Type B pancreatic cell (in vitro differentiated cells): ENCODE data around the gene RAET1L. TPM values are rescaled to one million over a fixed set of nuclear protein-coding genes. Genes with fewer than 3 reads are reported as not detected.
"Not testable (repeated sequence)": the region's sequence is repeated elsewhere in the genome, so short reads cannot be mapped to it uniquely, and the experiment has no call there.

Experiments
- DNase-seq: peaks from one replicate; pipeline ENCODE4 v3.0.0; 2021; ENCODE audit warnings: mixed read lengths; ENCODE audit not compliant: unreplicated experiment; ENCODE audit errors: extremely low spot score
- H3K27ac Mint-ChIP-seq: 2 replicates; pipeline ENCODE4 v1.8.0; 2021; ENCODE audit warnings: mild to moderate bottlenecking, mixed read lengths
- H3K27me3 Mint-ChIP-seq: 2 replicates; pipeline ENCODE4 v1.8.0; 2021; ENCODE audit warnings: mixed read lengths
- H3K36me3 Mint-ChIP-seq: 2 replicates; pipeline ENCODE4 v1.8.0; 2021; ENCODE audit warnings: mixed read lengths
- H3K4me1 Mint-ChIP-seq: one replicate; pipeline ENCODE4 v1.8.0; 2021; ENCODE audit warnings: mixed read lengths; ENCODE audit not compliant: unreplicated experiment
- H3K4me3 Mint-ChIP-seq: 2 replicates; pipeline ENCODE4 v1.8.0; 2021; ENCODE audit warnings: mild to moderate bottlenecking, mixed read lengths
- H3K9me3 Mint-ChIP-seq: 2 replicates; pipeline ENCODE4 v1.8.0; 2021; ENCODE audit warnings: mixed read lengths
- total RNA-seq: library from RNA; stranded (reverse); gene quantifications from 2 replicates; pipeline ENCODE4 v1.2.1, GENCODE V29; 2021; ENCODE audit warnings: low replicate concordance
- TF ChIP-seq, protein P1 (sequence below): fragments of 200-600 bp; sonication (generic); conservative IDR thresholded peaks from 2 replicates; pipeline ENCODE4 v1.5.0; 2021; ENCODE audit warnings: antibody characterized with exemption, mild to moderate bottlenecking

RAET1L gene
- total RNA-seq, 1 donor from 2014 or later, result not detected

DNA sequence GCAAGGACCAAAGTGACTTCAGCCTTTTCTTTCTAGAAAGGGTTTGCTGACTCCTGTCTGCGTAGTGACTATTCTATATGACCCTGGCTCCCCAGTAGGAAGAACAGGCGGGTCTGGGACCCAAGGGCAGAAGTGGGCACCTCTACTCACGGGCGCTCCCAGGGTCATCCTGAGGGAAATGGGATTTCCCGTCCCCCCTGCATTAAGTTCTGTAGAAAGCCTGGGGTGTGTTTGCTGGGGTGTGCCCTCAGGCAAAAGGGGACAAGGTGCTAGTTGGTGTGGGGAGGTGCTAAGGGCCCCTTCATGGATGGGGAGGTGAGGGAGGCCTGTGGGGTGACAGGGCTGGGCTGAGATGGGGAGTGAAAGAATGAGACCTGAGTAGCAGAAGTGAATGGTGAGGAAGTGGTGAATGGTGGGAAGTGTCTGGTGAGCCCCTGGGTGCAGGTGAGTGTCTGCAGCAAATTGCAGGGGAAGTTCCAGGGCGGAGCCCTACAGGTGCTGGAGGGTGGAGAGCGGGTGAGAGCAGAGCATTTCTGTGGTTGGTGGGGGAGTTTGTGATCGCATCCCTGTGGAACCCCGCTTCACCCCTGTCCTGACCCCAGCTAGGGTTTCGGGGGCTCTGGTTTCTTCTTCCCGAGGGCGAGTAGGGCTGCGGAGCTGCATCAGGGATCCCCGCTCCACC lies 21.1 kb downstream of the RAET1L start:
- Mint-ChIP-seq H3K27me3 (peaks cover 53% of the 10 kb centered on the region), H3K27ac (peak overlapping the region; percentile 31)

GRCh38 chr6:150003599-150003998 lies 21.7 kb downstream of the RAET1L start:
- H3K4me1 Mint-ChIP-seq, H3K36me3 Mint-ChIP-seq, H3K9me3 Mint-ChIP-seq, H3K27ac Mint-ChIP-seq, DNase-seq: not testable (repeated sequence)
- Mint-ChIP-seq H3K4me3 (peak overlapping the region; percentile 91), H3K27me3 (peaks cover 47% of the 10 kb centered on the region)

More for the DNA sequence above, 21.1 kb downstream of the RAET1L start:
- peak overlapping the region; percentile 91 for H3K4me3 Mint-ChIP-seq
- peaks cover 4% of the 10 kb centered on the region for H3K4me1 Mint-ChIP-seq
- H3K36me3 Mint-ChIP-seq, result no peaks in the 10 kb centered on the region
- DNase-seq, result no peak
- no peaks in the 10 kb centered on the region for H3K9me3 Mint-ChIP-seq
- TF ChIP-seq, protein P1, sequence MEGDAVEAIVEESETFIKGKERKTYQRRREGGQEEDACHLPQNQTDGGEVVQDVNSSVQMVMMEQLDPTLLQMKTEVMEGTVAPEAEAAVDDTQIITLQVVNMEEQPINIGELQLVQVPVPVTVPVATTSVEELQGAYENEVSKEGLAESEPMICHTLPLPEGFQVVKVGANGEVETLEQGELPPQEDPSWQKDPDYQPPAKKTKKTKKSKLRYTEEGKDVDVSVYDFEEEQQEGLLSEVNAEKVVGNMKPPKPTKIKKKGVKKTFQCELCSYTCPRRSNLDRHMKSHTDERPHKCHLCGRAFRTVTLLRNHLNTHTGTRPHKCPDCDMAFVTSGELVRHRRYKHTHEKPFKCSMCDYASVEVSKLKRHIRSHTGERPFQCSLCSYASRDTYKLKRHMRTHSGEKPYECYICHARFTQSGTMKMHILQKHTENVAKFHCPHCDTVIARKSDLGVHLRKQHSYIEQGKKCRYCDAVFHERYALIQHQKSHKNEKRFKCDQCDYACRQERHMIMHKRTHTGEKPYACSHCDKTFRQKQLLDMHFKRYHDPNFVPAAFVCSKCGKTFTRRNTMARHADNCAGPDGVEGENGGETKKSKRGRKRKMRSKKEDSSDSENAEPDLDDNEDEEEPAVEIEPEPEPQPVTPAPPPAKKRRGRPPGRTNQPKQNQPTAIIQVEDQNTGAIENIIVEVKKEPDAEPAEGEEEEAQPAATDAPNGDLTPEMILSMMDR, result no peak

- DNase-seq, result no peak
- H3K27ac Mint-ChIP-seq, result no peak overlapping the region
- peaks cover 41% of the 10 kb centered on the region for H3K27me3 Mint-ChIP-seq
- H3K36me3 Mint-ChIP-seq, result no peaks in the 10 kb centered on the region
- TF ChIP-seq, protein P1, result no peak
- no peaks in the 10 kb centered on the region for H3K9me3 Mint-ChIP-seq
- H3K4me3 Mint-ChIP-seq, result peak overlapping the region; percentile 7
- H3K4me1 Mint-ChIP-seq, result peaks cover 4% of the 10 kb centered on the region
Measured at GRCh38 chr6:150002710-150003109, 22.6 kb downstream of the RAET1L start.

- Mint-ChIP-seq H3K36me3 (peaks cover 4% of the 10 kb centered on the region), H3K9me3 (no peaks in the 10 kb centered on the region), H3K4me3 (no peak overlapping the region), H3K4me1 (peaks cover 4% of the 10 kb centered on the region), H3K27ac (no peak overlapping the region), H3K27me3 (peaks cover 43% of the 10 kb centered on the region)
- TF ChIP-seq, protein P1, result no peak
- no peak for DNase-seq
Measured at GRCh38 chr6:150001295-150002008, 23.9 kb downstream of the RAET1L start.

- peaks cover 4% of the 10 kb centered on the region for H3K4me1 Mint-ChIP-seq
- H3K4me3 Mint-ChIP-seq, result no peak overlapping the region
- no peak for DNase-seq
- H3K9me3 Mint-ChIP-seq, result no peaks in the 10 kb centered on the region
- H3K27ac Mint-ChIP-seq, result no peak overlapping the region
- TF ChIP-seq, protein P1, result no peak
- peaks cover 54% of the 10 kb centered on the region for H3K27me3 Mint-ChIP-seq
- H3K36me3 Mint-ChIP-seq, result peaks cover 4% of the 10 kb centered on the region
Measured at GRCh38 chr6:149999636-150000035, 25.7 kb downstream of the RAET1L start.

GRCh38 chr6:149995971-149996370 lies 29.4 kb downstream of the RAET1L start:
- Mint-ChIP-seq H3K27me3 (peaks cover 76% of the 10 kb centered on the region), H3K9me3 (no peaks in the 10 kb centered on the region), H3K4me3 (no peak overlapping the region), H3K4me1 (peaks cover 4% of the 10 kb centered on the region), H3K27ac (no peak overlapping the region), H3K36me3 (peaks cover 4% of the 10 kb centered on the region)
- DNase-seq, result no peak
- TF ChIP-seq, protein P1, result no peak
